Esophagus muscularis mucosa (tissue), 3 donors: ENCODE results near the gene SF3A2.
"Not testable (repeated sequence)": the region's sequence is repeated elsewhere in the genome, so short reads cannot be mapped to it uniquely, and the experiment has no call there.

ENCODE experiments used
- POLR2AphosphoS5 ChIP-seq, 2 donors: sonication (generic); formaldehyde crosslinking; IDR thresholded peaks; one replicate each; pipeline ENCODE4 v1.6.1; 2017; ENCODE audit warnings: antibody characterized with exemption in 2 of 2
- TF ChIP-seq, protein P1 (sequence below), 3 experiments: fragments of 200-600 bp in 2 of 3; fragments of 450-650 bp in 1 of 3; sonication (generic) in 2 of 3; IDR thresholded peaks; one replicate each; pipeline ENCODE4 v1.5.1; 2017 to 2019; ENCODE audit warnings: antibody characterized with exemption in 3 of 3, mild to moderate bottlenecking in 2 of 3, moderate library complexity in 1 of 3

DNA sequence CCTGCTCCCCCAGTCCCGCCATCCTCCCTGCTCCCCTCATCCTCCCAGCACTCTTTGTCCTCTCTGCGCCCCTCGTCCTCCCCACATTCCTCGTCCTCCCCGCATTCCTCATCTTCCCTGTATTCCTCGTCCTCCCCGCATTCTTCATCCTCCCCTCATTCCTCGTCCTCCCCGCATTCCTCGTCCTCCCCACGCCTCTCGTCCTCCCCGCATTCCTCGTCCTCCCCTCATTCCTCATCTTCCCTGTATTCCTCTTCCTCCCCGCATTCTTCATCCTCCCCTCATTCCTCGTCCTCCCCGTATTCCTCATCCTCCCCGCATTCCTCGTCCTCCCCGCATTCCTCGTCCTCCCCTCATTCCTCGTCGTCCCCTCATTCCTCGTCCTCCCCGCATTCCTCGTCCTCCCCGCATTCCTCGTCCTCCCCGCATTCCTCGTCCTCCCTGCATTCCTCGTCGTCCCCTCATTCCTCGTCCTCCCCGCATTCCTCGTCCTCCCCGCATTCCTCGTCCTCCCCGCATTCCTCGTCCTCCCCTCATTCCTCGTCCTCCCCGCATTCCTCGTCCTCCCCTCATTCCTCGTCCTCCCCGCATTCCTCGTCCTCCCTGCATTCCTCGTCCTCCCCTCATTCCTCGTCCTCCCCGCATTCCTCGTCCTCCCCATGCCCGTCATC, 35.9 kb upstream of the SF3A2 start:
- TF ChIP-seq, protein P1, sequence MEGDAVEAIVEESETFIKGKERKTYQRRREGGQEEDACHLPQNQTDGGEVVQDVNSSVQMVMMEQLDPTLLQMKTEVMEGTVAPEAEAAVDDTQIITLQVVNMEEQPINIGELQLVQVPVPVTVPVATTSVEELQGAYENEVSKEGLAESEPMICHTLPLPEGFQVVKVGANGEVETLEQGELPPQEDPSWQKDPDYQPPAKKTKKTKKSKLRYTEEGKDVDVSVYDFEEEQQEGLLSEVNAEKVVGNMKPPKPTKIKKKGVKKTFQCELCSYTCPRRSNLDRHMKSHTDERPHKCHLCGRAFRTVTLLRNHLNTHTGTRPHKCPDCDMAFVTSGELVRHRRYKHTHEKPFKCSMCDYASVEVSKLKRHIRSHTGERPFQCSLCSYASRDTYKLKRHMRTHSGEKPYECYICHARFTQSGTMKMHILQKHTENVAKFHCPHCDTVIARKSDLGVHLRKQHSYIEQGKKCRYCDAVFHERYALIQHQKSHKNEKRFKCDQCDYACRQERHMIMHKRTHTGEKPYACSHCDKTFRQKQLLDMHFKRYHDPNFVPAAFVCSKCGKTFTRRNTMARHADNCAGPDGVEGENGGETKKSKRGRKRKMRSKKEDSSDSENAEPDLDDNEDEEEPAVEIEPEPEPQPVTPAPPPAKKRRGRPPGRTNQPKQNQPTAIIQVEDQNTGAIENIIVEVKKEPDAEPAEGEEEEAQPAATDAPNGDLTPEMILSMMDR (IDR thresholded peaks at IDR 0.05), result not testable (repeated sequence)
- TF ChIP-seq POLR2AphosphoS5 (IDR thresholded peaks at IDR 0.05), result not testable (repeated sequence)
